Measurements from ENCODE around the gene CAVIN3. TPM values are rescaled to one million over a fixed set of nuclear protein-coding genes. Genes with fewer than 3 reads are reported as not detected.

CAVIN3 gene
- total RNA-seq, 1 donor from 2014 or later = 36.3 TPM

GRCh38 chr11:6332066-6332465 lies 11.8 kb upstream of the CAVIN3 start:
- TF ChIP-seq, protein P1, sequence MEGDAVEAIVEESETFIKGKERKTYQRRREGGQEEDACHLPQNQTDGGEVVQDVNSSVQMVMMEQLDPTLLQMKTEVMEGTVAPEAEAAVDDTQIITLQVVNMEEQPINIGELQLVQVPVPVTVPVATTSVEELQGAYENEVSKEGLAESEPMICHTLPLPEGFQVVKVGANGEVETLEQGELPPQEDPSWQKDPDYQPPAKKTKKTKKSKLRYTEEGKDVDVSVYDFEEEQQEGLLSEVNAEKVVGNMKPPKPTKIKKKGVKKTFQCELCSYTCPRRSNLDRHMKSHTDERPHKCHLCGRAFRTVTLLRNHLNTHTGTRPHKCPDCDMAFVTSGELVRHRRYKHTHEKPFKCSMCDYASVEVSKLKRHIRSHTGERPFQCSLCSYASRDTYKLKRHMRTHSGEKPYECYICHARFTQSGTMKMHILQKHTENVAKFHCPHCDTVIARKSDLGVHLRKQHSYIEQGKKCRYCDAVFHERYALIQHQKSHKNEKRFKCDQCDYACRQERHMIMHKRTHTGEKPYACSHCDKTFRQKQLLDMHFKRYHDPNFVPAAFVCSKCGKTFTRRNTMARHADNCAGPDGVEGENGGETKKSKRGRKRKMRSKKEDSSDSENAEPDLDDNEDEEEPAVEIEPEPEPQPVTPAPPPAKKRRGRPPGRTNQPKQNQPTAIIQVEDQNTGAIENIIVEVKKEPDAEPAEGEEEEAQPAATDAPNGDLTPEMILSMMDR (IDR thresholded peaks at IDR 0.05) = no peak
- H3K27me3 ChIP-seq (ENCODE audit: low read depth) = no peaks in the 10 kb centered on the region
- DNase-seq = no peak
- intact Hi-C loops (cut with DNase I) = no loop called here
- peaks cover 10% of the 10 kb centered on the region for H3K4me1 ChIP-seq
- H3K9me3 ChIP-seq = no peaks in the 10 kb centered on the region
- no peak for ATAC-seq
- no peak overlapping the region for H3K27ac ChIP-seq
- no peaks in the 10 kb centered on the region for H3K36me3 ChIP-seq
- no peak overlapping the region for H3K4me3 ChIP-seq

GRCh38 chr11:6328321-6328720 lies 8.0 kb upstream of the CAVIN3 start:
- Histone ChIP-seq H3K27ac (no peak overlapping the region), H3K4me1 (peaks cover 13% of the 10 kb centered on the region), H3K9me3 (no peaks in the 10 kb centered on the region), H3K27me3 (ENCODE audit: low read depth) (no peaks in the 10 kb centered on the region), H3K4me3 (no peak overlapping the region), H3K36me3 (no peaks in the 10 kb centered on the region)
- ATAC-seq (no peak), DNase-seq (no peak)
- intact Hi-C loops (cut with DNase I) = no loop called here
- TF ChIP-seq, protein P1 (IDR thresholded peaks at IDR 0.05) = no peak

DNA sequence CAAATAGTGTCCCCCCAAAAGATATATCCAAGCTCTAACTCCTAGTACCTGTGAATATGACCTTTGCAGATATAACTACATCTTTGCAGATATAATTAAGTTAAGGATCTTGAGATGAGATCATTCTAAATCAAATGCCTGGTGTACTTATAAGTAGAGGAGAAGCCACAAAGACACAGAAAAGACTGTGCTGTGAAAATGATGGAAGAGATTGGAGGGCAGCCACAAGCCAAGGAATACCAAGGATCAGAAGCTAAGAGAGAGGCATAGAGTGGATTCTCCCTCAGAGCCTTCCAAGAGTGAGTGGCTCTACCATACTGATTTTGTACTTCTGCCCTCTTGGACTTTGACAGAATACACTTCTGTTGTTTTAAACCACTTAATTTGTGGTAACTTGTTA lies 7.5 kb upstream of the CAVIN3 start:
- no peak for DNase-seq
- Histone ChIP-seq H3K4me3 (no peak overlapping the region), H3K9me3 (no peaks in the 10 kb centered on the region), H3K36me3 (no peaks in the 10 kb centered on the region), H3K27me3 (ENCODE audit: low read depth) (no peaks in the 10 kb centered on the region), H3K27ac (no peak overlapping the region), H3K4me1 (peaks cover 8% of the 10 kb centered on the region)
- TF ChIP-seq, protein P1 (IDR thresholded peaks at IDR 0.05) = no peak
- ATAC-seq = no peak
- intact Hi-C loops (cut with DNase I) = no loop called here

DNA sequence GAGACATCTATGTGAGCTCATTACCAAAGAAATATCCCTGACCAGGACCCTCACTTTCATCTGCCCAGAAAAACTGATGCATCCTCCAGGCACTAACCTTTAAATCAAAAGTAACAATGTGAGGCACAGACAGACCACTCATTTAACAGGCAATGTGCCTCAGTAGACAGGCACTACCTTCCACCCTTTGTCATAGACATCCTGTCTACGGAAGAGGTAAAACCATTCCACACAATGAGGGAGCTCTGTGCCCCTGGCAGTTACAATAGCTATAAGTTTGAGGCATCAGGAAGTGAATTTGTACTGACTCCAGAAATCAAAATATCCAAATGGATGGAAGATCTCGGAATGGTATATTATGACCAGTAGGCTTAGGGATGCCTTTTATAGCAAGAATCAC lies 6.7 kb upstream of the CAVIN3 start:
- DNase-seq = no peak
- intact Hi-C loops (cut with DNase I) = no loop called here
- H3K4me3 ChIP-seq = no peak overlapping the region
- ATAC-seq = no peak
- no peaks in the 10 kb centered on the region for H3K27me3 ChIP-seq (ENCODE audit: low read depth)
- peaks cover 12% of the 10 kb centered on the region for H3K4me1 ChIP-seq
- peak overlapping the region; percentile 31 for H3K27ac ChIP-seq
- no peaks in the 10 kb centered on the region for H3K9me3 ChIP-seq
- TF ChIP-seq, protein P1 (IDR thresholded peaks at IDR 0.05) = no peak
- H3K36me3 ChIP-seq = no peaks in the 10 kb centered on the region

- ATAC-seq (no peak), DNase-seq (no peak)
- peaks cover 19% of the 10 kb centered on the region for H3K4me1 ChIP-seq
Measured at GRCh38 chr11:6326303-6326702, 6.0 kb upstream of the CAVIN3 start.

More at GRCh38 chr11:6326303-6326702, 6.0 kb upstream of the CAVIN3 start:
- H3K27ac ChIP-seq = peak overlapping the region; percentile 31
- H3K9me3 ChIP-seq = no peaks in the 10 kb centered on the region
- intact Hi-C loops (cut with DNase I) = no loop called here
- no peaks in the 10 kb centered on the region for H3K27me3 ChIP-seq (ENCODE audit: low read depth)
- H3K4me3 ChIP-seq = no peak overlapping the region
- no peaks in the 10 kb centered on the region for H3K36me3 ChIP-seq
- TF ChIP-seq, protein P1 (IDR thresholded peaks at IDR 0.05) = no peak

All from lower lobe of right lung (tissue), 2 donors.